ENCODE measurements around the gene DNAAF5. TPM values are rescaled to one million over a fixed set of nuclear protein-coding genes. Genes with fewer than 3 reads are reported as not detected.

The DNAAF5 gene
- total RNA-seq, 1 donor from 2014 or later = 22.8 TPM

DNA sequence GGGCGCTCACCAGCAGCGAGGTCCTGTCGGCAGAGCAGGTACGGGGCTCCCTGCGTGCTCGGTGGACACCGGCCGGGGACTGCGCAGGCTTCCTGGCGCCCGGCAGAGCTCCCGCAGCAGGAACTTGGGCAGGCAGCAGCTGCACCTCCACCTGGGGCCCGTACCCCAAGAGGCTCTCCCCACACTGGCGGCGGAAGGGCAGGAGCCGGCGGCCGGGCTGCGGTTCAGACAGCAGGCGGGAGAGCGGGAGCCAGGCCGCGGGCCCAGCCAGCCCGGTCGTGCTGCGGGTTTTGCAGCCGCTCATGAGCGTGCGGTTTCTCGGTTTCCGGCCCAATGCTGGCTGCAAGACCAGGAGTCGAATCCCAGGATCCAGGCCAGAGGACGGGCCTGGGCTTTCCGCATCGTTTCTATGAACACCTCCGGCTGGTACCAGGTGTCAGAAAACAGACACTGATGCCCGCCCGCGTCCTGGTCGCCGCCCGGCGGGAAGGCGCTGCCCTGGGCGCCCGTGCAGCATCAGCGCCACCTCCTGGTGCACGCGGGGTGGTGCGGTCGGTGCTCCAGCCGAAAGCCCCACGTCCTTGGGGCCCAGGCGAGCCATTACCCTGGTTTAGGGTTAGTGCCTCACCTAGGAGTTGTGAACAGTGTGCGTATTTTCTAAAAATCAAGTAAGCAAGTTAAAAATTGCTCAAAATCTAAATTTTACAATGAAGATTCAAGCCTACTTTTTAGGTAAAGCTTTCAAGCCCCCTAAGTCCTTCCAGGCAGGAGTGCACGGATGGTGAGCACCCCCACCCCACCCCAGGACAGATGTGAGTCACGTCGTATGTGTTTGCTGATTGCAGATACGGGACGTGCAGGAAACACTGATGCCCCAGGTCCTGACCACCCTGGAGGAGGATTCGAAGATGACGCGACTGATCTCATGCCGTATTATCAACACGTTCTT is 47.9 kb downstream of the DNAAF5 start:
- intact Hi-C loops (cut with micrococcal nuclease) = loop anchor here (10.0 kb wide), 1 partner anchor 450 kb away; no protein-coding TSS in a partner anchor
- ATAC-seq (peak; percentile 58), DNase-seq (peak; percentile 83)

DNA sequence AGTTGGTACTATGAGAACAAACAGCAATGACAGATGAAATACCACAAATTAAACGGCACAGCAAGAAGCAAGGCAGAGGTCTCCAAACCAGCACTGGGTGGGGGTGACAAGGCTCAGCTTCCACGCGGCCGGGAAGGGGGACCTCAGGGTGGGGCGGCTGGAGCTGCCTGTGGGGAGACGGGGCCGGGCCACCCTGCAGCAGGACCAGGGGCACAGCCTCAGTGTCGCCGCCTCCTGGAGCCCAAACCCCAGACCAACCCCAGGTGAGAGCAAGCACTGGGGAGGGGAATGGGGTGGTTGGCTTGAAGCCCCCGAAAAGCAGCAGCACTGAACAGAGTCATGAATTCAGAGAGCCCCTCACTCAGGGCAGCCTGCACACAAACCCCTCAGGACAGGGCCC is 49.9 kb downstream of the DNAAF5 start:
- DNase-seq = no peak
- intact Hi-C loops (cut with micrococcal nuclease) = loop anchor here (10.0 kb wide), 1 partner anchor 452 kb away; no protein-coding TSS in a partner anchor
- ATAC-seq = no peak

DNA sequence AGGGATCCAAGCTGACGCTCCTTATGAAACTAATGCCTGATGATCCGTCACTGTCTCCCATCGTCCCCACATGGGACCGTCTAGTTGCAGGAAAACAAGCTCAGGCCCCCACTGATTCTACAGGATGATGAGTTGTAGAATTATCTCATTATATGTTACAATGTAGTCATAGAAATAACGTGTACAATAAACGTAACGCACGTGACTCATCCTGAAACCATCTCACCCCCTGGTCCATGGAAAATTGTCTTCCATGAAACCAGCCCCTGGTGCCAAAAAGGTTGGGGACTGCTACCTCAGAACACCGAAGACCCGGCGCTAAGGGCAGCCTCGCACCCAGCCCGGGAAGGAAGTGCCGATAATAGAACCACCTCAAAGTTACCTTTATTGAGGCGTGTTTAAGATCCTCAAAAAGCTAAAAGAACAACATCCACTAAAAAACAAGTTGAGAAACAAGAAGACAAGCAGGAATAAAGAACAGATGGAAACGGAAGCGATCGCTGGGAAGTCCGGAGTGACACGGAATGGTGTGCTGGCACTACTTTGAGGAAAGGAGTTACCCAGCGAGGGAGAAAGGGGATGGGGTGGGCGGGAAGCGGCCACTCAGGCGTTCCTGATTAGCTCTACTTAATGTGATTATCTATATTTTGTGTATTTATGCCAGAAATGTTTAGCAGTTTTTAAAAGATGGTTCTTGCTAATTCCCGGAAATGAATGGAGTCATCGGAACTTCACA is 50.7 kb downstream of the DNAAF5 start:
- DNase-seq (no peak), ATAC-seq (no peak)
- intact Hi-C loops (cut with micrococcal nuclease) = loop anchor here (10.0 kb wide), 1 partner anchor 452 kb away; no protein-coding TSS in a partner anchor

DNA sequence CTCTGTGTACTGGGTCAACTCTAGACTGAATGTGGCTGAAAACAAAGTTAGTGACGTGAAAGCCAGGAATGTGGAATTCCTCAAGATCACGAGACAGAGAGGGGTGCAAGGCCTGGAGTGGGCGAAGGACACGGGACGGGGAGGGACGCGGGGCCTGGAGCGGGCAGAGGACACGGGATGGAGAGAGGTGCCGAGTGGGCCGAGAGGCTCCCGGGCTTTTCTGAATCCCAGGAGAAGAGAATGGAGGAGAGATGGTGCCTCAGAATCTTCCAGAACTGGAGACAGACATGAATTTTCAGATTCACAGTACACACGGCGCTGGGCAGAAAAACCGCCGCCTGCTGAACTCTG is 51.2 kb downstream of the DNAAF5 start:
- intact Hi-C loops (cut with micrococcal nuclease) = loop anchor here (10.0 kb wide), 1 partner anchor 453 kb away; no protein-coding TSS in a partner anchor
- no peak for ATAC-seq
- no peak for DNase-seq

DNA sequence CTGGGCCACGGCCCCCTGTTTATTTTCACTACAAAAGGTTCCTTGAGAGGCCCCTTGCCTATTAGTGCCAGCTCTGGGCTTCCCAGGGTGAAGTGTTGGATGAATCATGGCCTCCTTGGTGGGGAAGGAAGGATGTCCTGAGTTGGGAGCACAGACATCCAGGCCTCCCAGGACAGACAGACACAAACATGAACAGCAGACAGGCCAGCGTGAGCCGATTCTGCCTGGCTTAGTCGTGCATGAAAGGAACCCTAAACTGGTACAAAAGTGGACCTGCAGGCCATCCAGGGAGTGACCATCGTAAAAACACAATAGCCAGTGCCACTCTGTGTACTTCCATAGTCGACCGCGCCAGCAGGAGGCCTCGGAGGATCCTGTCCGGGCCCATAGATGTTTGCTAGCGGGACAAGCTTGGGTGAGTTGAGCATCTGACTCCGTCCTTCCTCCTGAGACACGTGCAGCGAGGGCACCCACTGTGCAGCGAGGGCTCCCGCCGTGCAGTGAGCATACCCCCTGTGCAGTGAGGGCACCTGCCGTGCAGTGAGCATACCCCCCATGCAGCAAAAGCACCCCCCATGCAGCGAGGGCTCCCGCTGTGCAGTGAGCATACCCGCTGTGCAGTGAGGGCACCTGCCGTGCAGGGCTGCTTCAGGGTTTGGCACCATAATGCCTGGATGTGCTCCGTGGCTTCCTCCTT is 51.9 kb downstream of the DNAAF5 start:
- ATAC-seq = no peak
- no peak for DNase-seq
- intact Hi-C loops (cut with micrococcal nuclease) = loop anchor here (10.0 kb wide), 1 partner anchor 454 kb away; no protein-coding TSS in a partner anchor

DNA sequence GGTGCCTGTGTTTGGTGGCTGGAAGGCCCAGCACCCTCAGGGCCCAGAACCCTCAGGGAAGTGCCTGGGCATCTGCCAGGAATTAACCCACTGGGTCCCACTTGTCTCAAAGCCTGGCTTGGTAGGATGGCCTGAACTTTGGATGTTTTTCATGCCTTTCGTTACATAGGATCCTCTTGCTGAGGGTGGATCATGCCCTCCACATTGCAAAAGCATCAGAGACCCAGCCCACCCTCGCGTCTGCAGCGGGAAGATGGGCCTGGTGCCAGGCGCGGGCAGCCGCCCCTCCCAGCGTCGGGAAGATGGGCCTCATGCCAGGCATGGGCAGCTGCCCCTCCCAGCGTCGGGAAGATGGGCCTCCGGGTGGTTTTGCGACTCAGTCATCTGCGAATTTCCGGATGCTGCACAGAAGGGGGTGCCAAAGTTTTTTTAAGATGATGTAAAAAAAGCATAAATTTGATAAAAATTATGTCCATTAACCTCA is 52.5 kb downstream of the DNAAF5 start:
- no peak for ATAC-seq
- DNase-seq = no peak
- intact Hi-C loops (cut with micrococcal nuclease) = loop anchor here (10.0 kb wide), 1 partner anchor 454 kb away; no protein-coding TSS in a partner anchor

DNA sequence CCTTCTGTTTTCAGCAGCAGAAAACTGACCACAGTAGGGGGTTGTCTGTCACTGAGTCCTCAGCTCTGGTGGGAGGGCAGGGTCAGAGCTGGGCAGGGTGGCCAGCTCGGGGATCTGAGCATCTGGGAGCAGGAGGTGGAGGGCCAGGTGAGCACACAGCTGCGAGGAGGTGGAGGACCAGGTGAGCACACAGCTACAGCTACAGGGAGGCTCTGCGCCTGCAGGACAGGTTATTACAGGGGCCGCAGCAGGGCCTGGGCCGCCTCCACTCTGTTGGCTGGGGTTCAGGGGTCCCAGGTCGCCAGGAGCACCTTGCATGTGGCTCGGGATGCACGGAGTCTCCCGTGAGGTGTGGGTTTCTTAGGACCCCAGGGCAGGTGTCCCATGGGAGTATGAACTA is 53.0 kb downstream of the DNAAF5 start:
- intact Hi-C loops (cut with micrococcal nuclease) = loop anchor here (10.0 kb wide), 1 partner anchor 455 kb away; no protein-coding TSS in a partner anchor
- DNase-seq = no peak
- ATAC-seq = peak; percentile 2

DNA sequence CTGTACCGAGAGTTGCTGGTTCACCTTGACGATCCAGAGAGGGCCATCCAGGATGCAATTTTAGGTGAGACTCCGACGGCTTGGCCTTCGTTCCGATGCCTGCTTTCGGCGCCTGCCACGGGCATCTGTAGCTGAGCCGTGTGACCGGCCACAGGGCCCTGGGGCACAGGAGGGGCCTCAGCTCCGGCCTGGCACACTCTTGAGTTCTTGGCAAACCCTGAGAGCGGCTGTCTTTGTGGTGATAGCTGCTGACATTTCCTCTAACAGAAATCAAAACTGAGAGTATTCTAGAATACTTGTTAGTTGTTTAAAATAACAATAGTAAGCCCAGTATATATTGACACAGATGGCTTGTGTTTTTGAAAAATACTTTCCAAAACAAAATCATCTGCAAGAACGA is 53.6 kb downstream of the DNAAF5 start:
- peak; percentile 72 for DNase-seq
- intact Hi-C loops (cut with micrococcal nuclease) = loop anchor here (10.0 kb wide), 1 partner anchor 95 kb away; the partner anchor contains the start of gene GET4
- peak; percentile 87 for ATAC-seq

DNA sequence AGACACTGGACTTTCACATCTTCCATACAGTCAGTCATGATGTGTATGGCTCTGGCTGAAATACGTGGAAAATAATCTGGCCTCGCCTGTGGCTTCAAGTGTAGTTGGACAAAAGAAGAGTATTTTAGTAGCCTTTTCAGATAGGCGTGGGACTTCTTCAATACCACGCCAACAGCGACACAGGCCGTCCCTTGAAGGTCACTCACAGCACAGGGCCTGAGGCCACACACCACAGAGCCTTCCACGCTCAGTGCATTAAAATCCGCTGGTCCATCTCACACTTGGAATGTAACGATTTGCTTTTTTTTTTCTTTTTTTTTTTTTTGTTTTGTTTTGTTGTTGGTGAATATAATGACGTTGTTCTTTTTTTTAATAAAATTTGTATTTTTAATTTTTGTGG is 54.0 kb downstream of the DNAAF5 start:
- intact Hi-C loops (cut with micrococcal nuclease) = loop anchor here (10.0 kb wide), 1 partner anchor 94 kb away; the partner anchor contains the start of gene GET4
- DNase-seq (no peak), ATAC-seq (peak; percentile 75)

DNA sequence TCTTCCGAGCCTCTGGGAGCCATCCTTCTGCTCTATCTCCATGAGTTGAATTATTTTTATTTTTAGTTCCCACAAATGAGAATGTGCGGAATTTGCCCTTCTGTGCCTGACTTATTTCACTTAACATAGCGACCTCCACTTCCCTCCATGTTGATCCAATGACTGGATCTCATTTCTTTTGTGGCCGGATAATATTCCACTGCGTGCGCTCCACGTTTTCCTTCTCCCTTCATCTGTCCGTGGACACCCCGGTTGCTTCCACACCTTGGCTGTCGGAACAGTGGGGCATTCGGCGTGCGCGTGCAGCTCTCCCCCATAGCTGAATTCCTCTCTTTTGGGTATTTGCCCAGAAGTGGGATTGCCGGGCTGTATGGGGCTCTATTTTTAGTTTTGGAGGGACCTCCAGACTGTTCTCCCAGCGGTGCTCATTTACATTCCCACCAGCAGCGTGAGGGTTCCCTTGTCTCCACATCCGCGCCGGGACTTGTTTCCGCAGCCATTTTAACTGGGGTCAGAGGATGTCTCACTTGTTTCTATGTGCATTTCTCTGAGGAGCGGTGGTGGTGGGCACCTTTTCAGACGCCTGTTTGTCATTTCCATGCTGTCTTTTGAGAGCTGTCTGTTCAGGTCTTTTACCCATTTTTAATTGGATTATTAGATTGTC is 54.8 kb downstream of the DNAAF5 start:
- intact Hi-C loops (cut with micrococcal nuclease) = loop anchor here (10.0 kb wide), 1 partner anchor 93 kb away; the partner anchor contains the start of gene GET4
- ATAC-seq (peak; percentile 14), DNase-seq (no peak)

DNA sequence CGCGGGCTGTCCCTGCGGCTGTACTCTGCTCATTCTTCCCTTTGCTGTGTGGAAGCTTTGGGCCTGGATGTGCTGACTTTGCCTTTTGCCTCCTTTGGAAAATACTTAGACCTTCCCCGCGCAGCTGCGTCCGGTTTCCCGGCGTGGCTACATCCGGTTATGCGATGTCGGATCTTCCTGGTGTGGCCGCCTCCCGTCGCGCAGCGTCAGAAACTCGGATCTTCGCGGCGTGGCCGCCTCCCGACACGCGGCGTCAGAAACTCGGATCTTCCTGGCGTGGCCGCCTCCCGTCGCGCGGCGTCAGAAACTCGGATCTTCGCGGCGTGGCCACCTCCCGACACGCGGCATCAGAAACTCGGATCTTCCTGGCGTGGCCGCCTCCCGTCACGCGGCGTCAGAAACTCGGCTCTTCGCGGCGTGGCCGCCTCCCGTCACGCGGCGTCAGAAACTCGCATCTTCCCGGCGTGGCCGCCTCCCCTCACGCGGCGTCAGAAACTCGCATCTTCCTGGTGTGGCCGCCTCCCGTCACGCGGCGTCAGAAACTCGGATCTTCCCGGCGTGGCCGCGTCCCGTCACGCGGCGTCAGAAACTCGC is 55.5 kb downstream of the DNAAF5 start:
- ATAC-seq (no peak), DNase-seq (no peak)
- intact Hi-C loops (cut with micrococcal nuclease) = loop anchor here (10.0 kb wide), 1 partner anchor 93 kb away; the partner anchor contains the start of gene GET4

DNA sequence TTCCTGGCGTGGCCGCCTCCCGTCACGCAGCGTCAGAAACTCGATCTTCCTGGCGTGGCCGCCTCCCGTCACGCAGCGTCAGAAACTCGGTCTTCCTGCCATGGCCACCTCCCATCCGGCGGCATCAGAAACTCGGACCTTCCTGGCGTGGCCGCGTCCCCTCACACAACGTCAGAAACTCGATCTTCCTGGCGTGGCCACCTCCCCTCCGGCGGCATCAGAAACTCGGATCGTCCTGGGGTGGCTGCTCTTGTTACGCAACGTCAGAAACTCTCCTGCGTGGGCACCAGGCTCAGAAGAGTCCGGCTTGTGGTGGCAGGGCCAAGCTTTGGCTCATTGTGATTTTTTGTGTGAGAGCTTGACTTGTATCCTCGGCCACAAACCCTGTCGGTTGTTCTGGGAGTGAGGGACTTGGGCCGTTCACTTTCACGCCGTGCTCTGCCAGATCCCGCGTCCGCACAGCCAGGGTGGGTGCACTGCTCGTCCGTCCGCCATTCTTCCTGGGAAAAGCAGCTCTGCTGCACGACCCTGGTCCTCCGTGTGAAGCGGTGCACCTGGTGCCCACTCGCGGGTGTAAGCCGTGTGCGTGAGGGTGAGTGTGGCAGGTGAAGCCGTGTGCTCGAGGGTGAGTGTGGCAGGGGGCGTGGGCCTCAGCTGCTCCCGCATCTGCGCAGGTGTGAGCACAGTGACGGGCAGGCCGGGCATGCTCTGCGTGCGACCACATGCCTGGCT is 56.4 kb downstream of the DNAAF5 start:
- intact Hi-C loops (cut with micrococcal nuclease) = loop anchor here (10.0 kb wide), 1 partner anchor 92 kb away; the partner anchor contains the start of gene GET4
- ATAC-seq (no peak), DNase-seq (no peak)

DNA sequence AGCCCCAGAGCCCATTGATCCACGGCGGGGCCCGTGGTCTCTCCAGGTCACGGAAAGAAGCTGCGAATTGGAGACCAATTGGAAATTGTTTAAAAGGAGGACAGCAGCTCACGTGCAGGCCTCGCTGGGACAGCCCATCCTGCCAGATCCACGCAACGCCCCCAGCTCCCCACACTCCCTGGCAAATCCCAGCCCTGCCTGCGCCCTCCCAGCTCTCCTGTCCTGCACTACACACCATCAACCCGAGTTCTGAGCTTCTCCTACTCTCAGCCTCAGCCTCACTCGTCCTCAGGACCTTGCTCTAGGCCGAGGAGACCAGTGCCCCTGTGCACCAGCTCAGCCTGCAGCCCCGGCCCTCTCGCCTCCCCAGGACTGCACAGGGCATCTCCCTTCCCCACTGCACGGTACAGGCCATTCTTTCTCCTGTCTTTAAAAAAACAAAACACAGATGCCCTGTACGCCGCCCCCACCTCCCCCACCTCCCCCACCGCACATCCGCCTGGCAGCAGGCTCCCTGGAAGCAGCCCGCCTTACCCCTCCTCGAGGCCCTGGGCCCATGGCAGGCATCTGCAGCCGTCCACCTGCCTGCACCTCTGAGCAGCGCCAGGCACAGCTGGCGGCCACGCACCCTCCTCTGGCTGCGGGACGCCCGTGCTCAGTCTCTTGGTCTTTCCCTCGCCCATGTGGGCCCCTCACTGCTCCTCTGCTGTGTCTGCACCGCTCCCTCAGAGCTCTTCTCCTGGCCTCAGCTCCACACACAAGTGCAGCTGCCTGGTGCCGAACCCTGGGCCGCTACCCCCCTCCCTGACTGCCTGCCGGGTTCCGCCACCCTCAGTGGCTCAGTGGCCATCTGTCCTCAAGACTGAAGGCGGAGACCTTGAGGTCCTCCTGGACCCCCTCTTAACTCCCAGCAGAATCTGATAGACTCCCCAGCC is 57.3 kb downstream of the DNAAF5 start:
- intact Hi-C loops (cut with micrococcal nuclease) = loop anchor here (10.0 kb wide), 1 partner anchor 91 kb away; the partner anchor contains the start of gene GET4
- ATAC-seq (no peak), DNase-seq (no peak)

DNA sequence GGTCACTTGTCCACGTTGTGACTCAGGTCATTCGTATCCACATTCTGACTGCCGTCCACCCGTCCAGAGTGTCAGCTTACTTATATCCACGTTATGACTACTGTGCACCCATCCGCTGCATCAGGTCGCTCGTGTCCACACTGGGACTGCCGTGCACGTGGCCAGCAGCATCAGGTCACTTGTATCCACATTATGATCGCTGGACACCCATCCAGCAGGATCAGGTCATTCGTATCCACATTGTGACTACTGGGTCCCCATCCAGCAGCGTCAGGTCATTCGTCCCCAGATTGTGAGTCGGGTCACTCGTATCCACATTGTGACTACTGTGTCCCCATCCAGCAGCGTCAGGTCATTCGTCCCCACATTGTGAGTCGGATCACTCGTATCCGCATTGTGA is 58.5 kb downstream of the DNAAF5 start:
- intact Hi-C loops (cut with micrococcal nuclease) = loop anchor here (10.0 kb wide), 1 partner anchor 90 kb away; the partner anchor contains the start of gene GET4
- DNase-seq (no peak), ATAC-seq (no peak)

DNA sequence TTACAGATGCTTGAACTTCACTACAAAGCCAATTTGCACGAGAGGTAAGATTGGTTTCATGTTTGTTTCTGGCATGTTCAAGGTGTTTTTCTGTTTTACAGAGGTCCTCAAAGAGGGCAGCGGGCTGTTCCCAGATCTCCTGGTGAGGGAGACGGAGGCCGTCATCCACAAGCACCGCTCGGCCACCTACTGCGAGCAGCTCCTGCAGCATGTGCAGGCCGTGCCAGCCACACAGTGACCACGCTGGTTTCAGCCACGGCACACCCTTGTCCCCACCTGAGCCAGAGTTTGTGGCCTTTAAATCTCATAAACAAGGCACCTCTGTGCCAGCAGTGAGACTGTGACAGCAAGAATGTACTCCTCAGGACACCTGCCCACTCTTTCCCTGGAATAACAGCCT is 58.9 kb downstream of the DNAAF5 start:
- DNase-seq (no peak), ATAC-seq (no peak)
- intact Hi-C loops (cut with micrococcal nuclease) = loop anchor here (10.0 kb wide), 1 partner anchor 89 kb away; the partner anchor contains the start of gene GET4

Data from left ventricle myocardium superior (tissue), 1 donor.